Measurements from ENCODE around the gene HSPE1.
"Not testable (repeated sequence)": the region's sequence is repeated elsewhere in the genome, so short reads cannot be mapped to it uniquely, and the experiment has no call there.

Gene HSPE1
- total RNA-seq: 13.8 to 85.1 (median 39.9) reads per million in 3 experiments

GRCh38 chr2:197499594-197500502 is at the start of gene HSPE1, which contains the start of gene HSPD1:
Gene HSPE1 (plus strand): TSS chr2:197500379. CDS start chr2:197500437, 58 bp downstream.
Gene HSPD1 (minus strand): TSS chr2:197499840. CDS start chr2:197498848, 992 bp downstream.
- peak; percentile 98 for DNase-seq

GRCh38 chr2:197450465-197450864 is 49.7 kb upstream of the HSPE1 start:
- DNase-seq: no peak

- DNase-seq: not testable (repeated sequence)
Measured at GRCh38 chr2:197450935-197451358, 49.2 kb upstream of the HSPE1 start.

- no peak for DNase-seq
Measured at GRCh38 chr2:197452754-197453122, 47.4 kb upstream of the HSPE1 start.

- DNase-seq: peak; percentile 99
Measured at GRCh38 chr2:197453123-197453913, 46.9 kb upstream of the HSPE1 start, which contains the start of gene COQ10B. Gene COQ10B (plus strand): TSS chr2:197453552. CDS start chr2:197453561, 9 bp downstream.

- no peak for DNase-seq
Measured at GRCh38 chr2:197453914-197454398, 46.2 kb upstream of the HSPE1 start.

- DNase-seq: no peak
Measured at GRCh38 chr2:197454923-197455322, 45.3 kb upstream of the HSPE1 start.

GRCh38 chr2:197455428-197455827 is 44.8 kb upstream of the HSPE1 start:
- DNase-seq: no peak

- DNase-seq: no peak
Measured at GRCh38 chr2:197460649-197461048, 39.5 kb upstream of the HSPE1 start.

- DNase-seq: no peak
Measured at GRCh38 chr2:197461057-197461456, 39.1 kb upstream of the HSPE1 start.

GRCh38 chr2:197464175-197464574 is 36.0 kb upstream of the HSPE1 start:
- DNase-seq: no peak

- DNase-seq: no peak
Measured at GRCh38 chr2:197472166-197472565, 28.0 kb upstream of the HSPE1 start.

GRCh38 chr2:197477797-197478196 is 22.4 kb upstream of the HSPE1 start:
- no peak for DNase-seq

GRCh38 chr2:197480165-197481036 is 19.8 kb upstream of the HSPE1 start:
- no peak for DNase-seq

- not testable (repeated sequence) for DNase-seq
Measured at GRCh38 chr2:197484248-197484647, 15.9 kb upstream of the HSPE1 start.

GRCh38 chr2:197486175-197486574 is 14.0 kb upstream of the HSPE1 start:
- DNase-seq: no peak

- no peak for DNase-seq
Measured at GRCh38 chr2:197487385-197487784, 12.8 kb upstream of the HSPE1 start.

- DNase-seq: no peak
Measured at GRCh38 chr2:197495433-197496134, 4.6 kb upstream of the HSPE1 start.

GRCh38 chr2:197496695-197497094 is 3.5 kb upstream of the HSPE1 start:
- no peak for DNase-seq

- no peak for DNase-seq
Measured at GRCh38 chr2:197497326-197497725, 2.9 kb upstream of the HSPE1 start.

GRCh38 chr2:197498235-197498936 is 1.8 kb upstream of the HSPE1 start:
- no peak for DNase-seq
